Motor neuron (in vitro differentiated cells): ENCODE data around the gene EYA4. TPM values are rescaled to one million over a fixed set of nuclear protein-coding genes. Genes with fewer than 3 reads are reported as not detected.
"Not testable (repeated sequence)": the region's sequence is repeated elsewhere in the genome, so short reads cannot be mapped to it uniquely, and the experiment has no call there.

Source experiments
- ATAC-seq, 8 experiments: fragments of 200-7000 bp; cut with Tn5 transposase; replicated peaks in 6 of 8; 2 replicates each; pipeline ENCODE4 v1.8.0; 2021; ENCODE audit warnings: mild to moderate bottlenecking in 8 of 8, moderate library complexity in 8 of 8
- H3K27ac ChIP-seq, 2 donors: fragments of 250-450 bp; sonication (Bioruptor Pico); 2 replicates each; pipeline ENCODE4 v1.9.0; 2021; ENCODE audit warnings: antibody characterized with exemption in 2 of 2, mild to moderate bottlenecking in 2 of 2, moderate library complexity in 1 of 2
- H3K4me1 ChIP-seq, 2 donors: fragments of 250-450 bp; sonication (Bioruptor Pico); replicated peaks in 1 of 2; 2 replicates each; pipeline ENCODE4 v1.6.1; 2021; ENCODE audit warnings: antibody characterized with exemption in 2 of 2, mild to moderate bottlenecking in 2 of 2, moderate library complexity in 1 of 2
- H3K4me3 ChIP-seq, 5 donors: fragments of 250-450 bp; sonication (Bioruptor Pico); 2 replicates each; pipeline ENCODE4 v1.9.0; 2021; ENCODE audit warnings: antibody characterized with exemption in 5 of 5, mild to moderate bottlenecking in 5 of 5, moderate library complexity in 4 of 5
- WGBS, 10 experiments: fragments of 450-650 bp; shearing (Covaris generic); methylation state at CpG; one replicate each; pipeline ENCODE4 v1.0.0; 2022; 5-methylcytosine and 5-hydroxymethylcytosine counted together
- in situ Hi-C, 9 experiments: fragments of 400-800 bp; cut with MboI; loops; one replicate each; pipeline ENCODE4 v1.15.0; 2021; ENCODE audit warnings: low sequenced_read_pairs in 9 of 9, low pct_unique_long_range_greater_than_20kb in 2 of 9; ENCODE audit not compliant: unreplicated experiment in 9 of 9
- total RNA-seq, 8 experiments: library from RNA; unstranded; fragments of 300-600 nt; gene quantifications; 2 replicates each; pipeline versions ENCODE4 v1.2.3 to v1.2.4, GENCODE V29; 2022

The EYA4 gene
- total RNA-seq, 8 experiments from 2014 or later, result 0.33 to 52.6 (median 7.2) TPM

DNA sequence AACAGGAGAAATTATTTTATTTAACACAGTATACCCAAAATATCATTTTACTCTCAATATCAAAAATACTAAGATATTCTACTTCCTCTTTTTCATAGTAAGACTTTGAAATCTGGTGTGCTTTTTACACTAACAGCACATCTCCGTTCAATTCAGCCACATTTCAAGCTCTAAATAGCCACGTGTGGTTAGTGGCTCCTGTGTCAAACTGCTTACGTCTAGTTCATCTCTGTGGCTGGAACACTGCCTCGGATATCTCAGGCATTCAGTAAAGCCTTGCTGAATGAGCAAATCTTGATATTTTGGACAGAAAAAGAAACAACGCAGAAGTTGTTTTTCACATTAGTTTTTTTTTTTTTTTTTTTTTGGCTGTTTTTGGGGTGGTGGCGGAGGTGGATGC is 136.1 kb downstream of the EYA4 start:
- in situ Hi-C loops, result no loop called here
- ATAC-seq, result no peak
- WGBS, 10 experiments, result 42 to 100% (median 89%) methylated on average over 2 to 6 of the region's 6 CpGs; no CpG with 5 or more reads in 1 of the 10 experiments
- Histone ChIP-seq H3K4me3 (no peak overlapping the region), H3K4me1 (no peaks in the 10 kb centered on the region), H3K27ac (no peak overlapping the region)

GRCh38 chr6:133380047-133380446 is 138.9 kb downstream of the EYA4 start:
- Histone ChIP-seq H3K4me1 (no peaks in the 10 kb centered on the region), H3K4me3 (no peak overlapping the region), H3K27ac (no peak overlapping the region)
- 0 to 100% (median 83%) methylated on average over 1 of the region's 1 CpG; no CpG with 5 or more reads in 3 of the 10 experiments for WGBS, 10 experiments
- no peak for ATAC-seq
- in situ Hi-C loops, result no loop called here

DNA sequence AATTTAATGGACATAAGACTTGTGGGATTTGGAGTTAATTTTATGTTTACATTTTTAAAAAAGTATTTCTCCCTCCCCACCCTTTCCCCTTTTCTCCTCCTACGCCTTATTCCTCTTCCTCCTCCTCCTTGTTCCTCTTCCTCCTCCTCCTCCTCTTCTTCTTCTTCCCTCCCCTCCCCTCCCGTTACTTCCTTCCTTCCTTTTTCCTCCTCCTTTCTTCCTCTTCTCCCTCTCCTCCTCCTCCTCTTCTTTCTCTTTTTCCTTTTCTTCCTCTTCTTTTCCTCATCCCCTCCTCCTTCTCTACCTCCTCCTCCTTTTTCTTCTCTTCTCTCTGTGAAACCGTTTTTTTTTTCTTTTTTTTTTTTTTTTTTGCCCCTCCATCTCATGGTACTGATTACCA is 139.6 kb downstream of the EYA4 start:
- 10 to 86% (median 52%) methylated on average over 1 to 3 of the region's 3 CpGs; no CpG with 5 or more reads in 2 of the 10 experiments for WGBS, 10 experiments
- in situ Hi-C loops, result no loop called here
- Histone ChIP-seq H3K4me1 (no peaks in the 10 kb centered on the region), H3K27ac (no peak overlapping the region), H3K4me3 (no peak overlapping the region)
- ATAC-seq, result no peak

DNA sequence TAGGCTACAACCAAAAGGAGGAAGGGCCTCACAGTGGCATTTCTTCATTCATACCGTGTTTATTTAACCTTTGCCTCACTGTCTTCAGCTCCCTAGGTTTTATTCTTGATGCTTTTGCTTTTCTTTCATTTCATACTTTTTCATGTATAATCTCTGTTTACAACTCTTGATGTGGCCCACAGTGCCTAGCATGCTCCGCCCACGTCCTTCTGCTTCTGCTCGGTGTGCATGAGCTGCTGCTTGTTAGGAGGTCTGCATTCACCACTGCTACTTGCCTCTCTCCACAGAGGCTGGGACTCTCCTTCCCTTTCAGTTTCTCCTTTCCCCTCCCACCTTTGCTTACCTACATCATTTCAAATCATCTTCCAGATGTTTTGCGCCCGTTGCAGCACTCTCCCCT is 147.6 kb downstream of the EYA4 start:
- H3K27ac ChIP-seq, result no peak overlapping the region
- H3K4me1 ChIP-seq, result peaks cover 0 to 13% of the 10 kb centered on the region in 2 donors
- in situ Hi-C loops, result no loop called here
- 67 to 100% (median 88%) methylated on average over 1 to 6 of the region's 6 CpGs for WGBS, 10 experiments
- H3K4me3 ChIP-seq, result no peak overlapping the region
- no peak for ATAC-seq

- in situ Hi-C loops, result no loop called here
- WGBS, 10 experiments, result 67 to 100% (median 90%) methylated on average over 1 to 7 of the region's 9 CpGs; no CpG with 5 or more reads in 3 of the 10 experiments
- Histone ChIP-seq H3K4me1 (peaks cover 0 to 13% of the 10 kb centered on the region in 2 donors), H3K27ac (no peak overlapping the region), H3K4me3 (no peak overlapping the region)
- no peak for ATAC-seq
These were observed 149.0 kb downstream of the EYA4 start for GRCh38 chr6:133390168-133390567.

- 0 to 92% (median 52%) methylated on average over 1 to 3 of the region's 3 CpGs; no CpG with 5 or more reads in 2 of the 10 experiments for WGBS, 10 experiments
- no peak overlapping the region for H3K4me3 ChIP-seq
These were observed 150.9 kb downstream of the EYA4 start for GRCh38 chr6:133392015-133392414.

GRCh38 chr6:133392641-133393040 is 151.5 kb downstream of the EYA4 start:
- H3K27ac ChIP-seq, result no peak overlapping the region
- in situ Hi-C loops, result no loop called here
- WGBS, 10 experiments, result 36 to 100% (median 60%) methylated on average over 1 to 2 of the region's 2 CpGs; no CpG with 5 or more reads in 3 of the 10 experiments
- peaks cover 0 to 13% of the 10 kb centered on the region in 2 donors for H3K4me1 ChIP-seq
- H3K4me3 ChIP-seq, result no peak overlapping the region
- no peak for ATAC-seq

More at GRCh38 chr6:133392015-133392414, 150.9 kb downstream of the EYA4 start:
- Histone ChIP-seq H3K27ac (no peak overlapping the region), H3K4me1 (peaks cover 0 to 13% of the 10 kb centered on the region in 2 donors)
- in situ Hi-C loops, result no loop called here
- ATAC-seq, result no peak

GRCh38 chr6:133393891-133394290 is 152.7 kb downstream of the EYA4 start:
- 0 to 100% (median 57%) methylated on average over 1 of the region's 1 CpG; no CpG with 5 or more reads in 1 of the 10 experiments for WGBS, 10 experiments
- H3K27ac ChIP-seq, result no peak overlapping the region
- in situ Hi-C loops, result no loop called here

DNA sequence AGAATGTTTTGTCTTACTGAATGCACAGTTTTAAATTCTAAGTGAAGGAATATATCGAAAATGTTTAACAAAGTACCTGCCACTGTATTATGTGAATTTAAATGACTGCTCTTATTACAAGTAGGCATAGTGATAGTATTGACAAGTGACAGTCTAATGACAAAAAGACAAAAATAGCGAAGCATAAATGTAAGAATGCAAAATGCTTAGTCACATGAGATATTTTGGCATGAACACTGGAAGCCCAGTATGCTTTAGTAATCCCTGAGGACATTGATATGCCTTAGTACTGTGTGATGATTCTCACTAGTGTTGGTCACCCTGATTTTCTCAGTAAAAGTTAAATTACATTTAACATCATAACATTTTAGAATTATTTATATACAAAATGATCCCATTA is 153.5 kb downstream of the EYA4 start:
- in situ Hi-C loops, result no loop called here
- peak in 3 of 8 experiments; percentile 28 to 57 (median 38) for ATAC-seq
- WGBS, 10 experiments, result 29 to 100% (median 75%) methylated on average over 1 to 2 of the region's 2 CpGs; no CpG with 5 or more reads in 1 of the 10 experiments
- H3K27ac ChIP-seq, result no peak overlapping the region
- no peak overlapping the region for H3K4me3 ChIP-seq
- H3K4me1 ChIP-seq, result peaks cover 0 to 13% of the 10 kb centered on the region in 2 donors

More at GRCh38 chr6:133393891-133394290, 152.7 kb downstream of the EYA4 start:
- Histone ChIP-seq H3K4me3 (no peak overlapping the region), H3K4me1 (peaks cover 0 to 13% of the 10 kb centered on the region in 2 donors)
- no peak for ATAC-seq

GRCh38 chr6:133396233-133396983 is 155.3 kb downstream of the EYA4 start:
- ATAC-seq, result peak in 6 of 8 experiments; percentile 9 to 88 (median 51)
- 0 to 100% (median 80%) methylated on average over 1 to 6 of the region's 6 CpGs; no CpG with 5 or more reads in 1 of the 10 experiments for WGBS, 10 experiments
- in situ Hi-C loops, result no loop called here
- Histone ChIP-seq H3K4me1 (peaks cover 0 to 13% of the 10 kb centered on the region in 2 donors), H3K27ac (no peak overlapping the region), H3K4me3 (no peak overlapping the region)

- Histone ChIP-seq H3K4me3 (no peak overlapping the region), H3K27ac (no peak overlapping the region), H3K4me1 (peaks cover 0 to 8% of the 10 kb centered on the region in 2 donors)
- peak in 3 of 8 experiments; percentile 25 to 98 (median 46) for ATAC-seq
- in situ Hi-C loops, result no loop called here
These were observed 155.8 kb downstream of the EYA4 start for GRCh38 chr6:133396984-133397348.

- in situ Hi-C loops, H3K4me3 ChIP-seq, H3K27ac ChIP-seq, ATAC-seq, H3K4me1 ChIP-seq: not testable (repeated sequence)
- WGBS, 10 experiments, result 40 to 97% (median 86%) methylated on average over 1 to 4 of the region's 4 CpGs; no CpG with 5 or more reads in 2 of the 10 experiments
These were observed 156.4 kb downstream of the EYA4 start for GRCh38 chr6:133397601-133398000.

DNA sequence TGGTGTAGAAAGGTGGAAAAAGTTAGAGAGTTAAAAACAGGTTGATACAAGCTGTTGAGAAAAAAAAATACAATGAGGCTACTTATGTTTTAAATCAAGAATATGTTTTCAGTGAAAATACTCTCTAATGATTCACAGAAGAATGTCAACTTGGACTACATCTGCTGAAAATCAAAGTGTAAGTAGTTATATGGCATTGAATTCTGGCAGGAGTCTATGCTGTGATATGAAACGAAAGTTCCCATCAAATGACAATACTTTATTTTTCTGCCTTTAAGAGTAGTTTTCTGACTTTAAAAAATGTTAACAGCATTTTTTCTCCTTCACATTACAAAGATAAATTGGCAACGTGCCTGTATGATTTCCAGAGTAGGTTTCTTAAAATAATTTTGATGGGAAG is 158.3 kb downstream of the EYA4 start:
- ATAC-seq, result no peak
- Histone ChIP-seq H3K27ac (no peak overlapping the region), H3K4me3 (no peak overlapping the region), H3K4me1 (no peaks in the 10 kb centered on the region)
- in situ Hi-C loops, result no loop called here
- WGBS, 10 experiments, result 5 to 83% (median 75%) methylated on average over 1 to 2 of the region's 2 CpGs; no CpG with 5 or more reads in 1 of the 10 experiments
